Islet of Langerhans (tissue), 1 donor: ENCODE measurements around the gene AKR1E2.

ENCODE experiments used
- FAIRE-seq: peaks from one replicate; lab custom pipeline; 2011; peaks lifted over from hg19 to GRCh38; lab: Jason Lieb, UNC

AKR1E2 gene

DNA sequence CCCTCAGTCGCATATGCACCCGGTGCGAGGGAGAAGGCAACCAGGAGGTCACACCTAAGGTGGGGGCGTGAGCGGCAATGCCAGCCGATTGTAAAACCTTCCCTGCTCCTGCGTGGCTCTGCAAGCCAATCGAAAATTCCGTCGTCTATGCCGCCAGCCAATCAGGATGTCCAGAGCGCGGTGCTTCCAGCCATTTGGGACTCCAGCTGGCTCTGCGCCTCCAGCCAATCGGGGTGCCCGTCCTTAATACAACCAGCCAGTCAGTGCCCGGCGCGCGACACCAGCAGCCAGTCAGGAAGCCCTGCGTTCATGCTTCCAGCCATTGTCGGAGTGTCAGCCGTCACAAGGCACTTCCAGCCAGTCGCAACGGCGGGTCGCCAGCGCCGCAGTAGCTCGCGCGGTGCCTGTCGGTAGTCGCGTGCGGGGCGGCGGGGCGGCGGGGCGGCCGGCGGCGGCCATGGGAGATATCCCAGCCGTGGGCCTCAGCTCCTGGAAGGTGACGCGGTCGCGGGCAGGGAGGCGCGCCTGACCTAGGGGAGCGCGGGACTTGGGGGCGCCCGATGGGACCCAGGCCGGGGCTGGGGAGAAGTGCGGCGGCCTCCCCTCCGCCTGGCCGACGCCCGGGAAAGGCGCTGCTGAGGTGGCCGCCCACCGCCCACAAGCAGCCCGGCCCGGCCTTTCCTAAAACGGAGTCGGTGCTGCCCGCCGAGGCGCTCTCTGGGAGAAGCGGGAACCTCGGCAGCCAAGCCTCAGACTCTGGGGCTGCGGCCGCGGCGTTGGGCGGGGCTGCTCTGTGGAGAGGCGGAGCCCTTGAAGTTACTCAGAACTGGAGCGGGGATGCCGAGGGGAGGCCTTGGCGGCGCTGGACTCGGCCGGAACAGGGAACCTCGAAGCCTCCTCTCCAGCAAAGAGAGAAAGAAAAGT, at the start of gene AKR1E2:
Gene AKR1E2, plus strand, starts transcription at position 340 of the 924 bp plus-strand sequence. Its CDS starts 118 bp downstream, at position 458.
- FAIRE-seq, result no peak

DNA sequence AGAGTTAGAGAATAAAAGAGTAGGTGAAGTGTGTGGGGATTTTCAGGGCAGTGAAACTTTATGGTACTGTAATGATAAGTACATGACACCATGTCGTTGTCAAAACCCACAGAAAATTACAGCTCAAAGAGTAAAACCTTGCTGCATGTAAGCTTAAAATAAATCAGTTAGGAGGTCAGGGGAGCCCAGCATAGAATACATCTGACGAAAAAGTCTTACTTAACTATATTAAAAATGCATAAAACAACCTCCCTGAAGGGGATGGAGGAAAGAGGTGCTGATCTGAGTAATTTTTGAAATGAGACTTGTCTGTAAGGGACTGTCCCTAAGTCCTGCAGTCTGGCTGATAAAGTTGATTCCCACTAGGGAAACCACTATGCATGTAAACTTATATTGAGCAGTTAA, 49.8 kb upstream of the AKR1E2 start:
- no peak for FAIRE-seq

DNA sequence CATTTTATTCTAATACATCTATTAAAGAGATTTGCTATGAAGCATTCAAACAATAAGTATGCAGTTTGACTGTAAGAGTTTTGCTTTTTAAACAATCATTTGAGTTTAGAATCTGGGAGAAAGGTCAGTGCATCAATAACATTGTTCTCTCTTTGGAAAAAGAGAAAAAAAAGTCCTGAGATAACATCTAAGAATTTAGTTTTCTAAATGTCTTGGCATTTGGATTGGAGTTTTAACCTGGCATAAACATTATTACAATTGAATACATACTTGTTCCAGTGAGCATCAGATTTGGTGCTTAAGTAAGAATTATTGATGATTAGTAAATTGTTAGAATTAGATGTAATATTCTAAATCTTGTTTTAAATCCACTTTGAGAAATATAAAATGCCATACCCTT, 47.2 kb upstream of the AKR1E2 start:
- no peak for FAIRE-seq

DNA sequence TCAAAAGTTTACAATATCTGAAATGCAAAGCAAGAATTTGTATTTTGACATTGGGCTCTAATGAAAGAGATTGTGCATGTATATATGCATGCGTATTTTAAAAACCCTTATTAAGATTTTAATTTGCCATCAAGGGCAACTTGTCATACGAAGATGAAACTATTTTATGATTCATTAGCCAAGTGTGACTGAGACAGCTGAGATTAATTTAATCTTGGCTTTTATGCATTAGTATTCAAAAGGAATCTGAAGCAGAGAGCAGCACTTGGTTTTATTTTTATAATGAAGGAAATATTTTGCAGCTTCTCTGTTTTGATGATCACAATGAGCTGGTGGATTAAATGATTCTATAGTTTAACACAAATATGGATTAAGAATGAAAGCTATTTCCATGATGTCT, 45.9 kb upstream of the AKR1E2 start:
- FAIRE-seq, result no peak

DNA sequence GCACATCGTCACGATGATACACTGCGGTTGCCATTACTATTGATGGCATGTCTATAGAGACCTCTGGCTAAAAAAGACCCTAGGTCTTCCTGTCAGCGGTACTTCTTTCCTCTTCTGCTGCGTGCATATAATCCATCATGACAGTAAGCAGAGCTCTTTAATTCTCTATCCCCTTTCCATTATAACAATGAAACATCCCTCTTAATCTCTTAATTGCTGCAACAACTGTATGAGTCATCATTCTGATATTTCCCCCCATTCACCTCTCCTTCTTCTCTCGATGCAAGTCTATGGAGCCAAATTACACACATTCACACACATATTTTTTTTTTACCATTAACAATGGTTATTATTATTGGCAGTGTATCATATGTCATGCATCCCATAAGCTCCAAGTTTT, 45.2 kb upstream of the AKR1E2 start:
- no peak for FAIRE-seq

DNA sequence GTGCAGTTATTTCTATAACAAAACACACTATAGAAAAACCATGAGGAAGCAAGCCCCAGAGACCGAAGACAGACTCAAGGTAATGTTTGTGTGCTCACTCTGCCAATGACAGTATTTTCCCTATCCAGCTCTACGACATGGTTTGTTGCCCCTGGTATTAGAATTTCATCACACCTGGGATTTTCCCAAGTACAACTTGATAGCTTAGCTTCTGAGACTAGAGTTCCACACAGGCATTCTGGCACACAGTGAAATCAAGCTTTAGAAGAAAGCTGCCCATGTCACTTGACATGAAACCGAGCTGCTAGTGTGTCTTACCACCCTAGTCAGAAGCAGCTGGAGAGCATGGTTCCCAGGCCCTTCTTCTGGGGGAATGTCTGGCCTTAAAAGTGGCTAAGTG, 44.1 kb upstream of the AKR1E2 start:
- FAIRE-seq, result no peak

DNA sequence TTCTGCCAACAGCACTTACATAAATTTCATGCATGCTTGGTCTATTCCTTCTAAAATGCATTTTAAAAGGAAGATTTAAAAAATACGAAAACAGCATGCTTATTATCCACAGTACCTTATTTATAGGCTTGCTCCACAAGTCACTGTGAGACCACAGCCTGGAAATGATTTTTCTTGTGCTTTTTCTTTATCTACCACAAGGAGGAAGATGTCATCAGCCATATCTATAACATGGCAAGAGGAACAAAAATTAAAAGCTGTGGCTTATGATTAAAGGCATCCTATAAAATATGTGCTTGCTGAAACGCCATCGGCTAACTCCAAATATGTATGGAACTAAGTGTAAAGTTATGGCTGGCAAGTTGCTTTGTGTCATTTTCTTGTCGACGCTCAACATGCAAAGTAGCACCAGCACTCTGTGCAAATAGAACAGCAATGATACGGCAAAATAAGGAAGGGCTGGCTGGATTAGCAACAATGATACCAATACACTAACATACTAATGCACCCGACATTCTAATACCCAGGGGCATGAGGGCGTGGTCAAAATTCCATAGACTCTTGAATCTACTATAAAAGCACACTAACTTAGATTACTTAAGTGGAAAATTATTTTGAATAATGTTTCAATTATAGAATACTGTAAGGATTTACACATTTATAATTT, 41.2 kb upstream of the AKR1E2 start:
- FAIRE-seq, result no peak

DNA sequence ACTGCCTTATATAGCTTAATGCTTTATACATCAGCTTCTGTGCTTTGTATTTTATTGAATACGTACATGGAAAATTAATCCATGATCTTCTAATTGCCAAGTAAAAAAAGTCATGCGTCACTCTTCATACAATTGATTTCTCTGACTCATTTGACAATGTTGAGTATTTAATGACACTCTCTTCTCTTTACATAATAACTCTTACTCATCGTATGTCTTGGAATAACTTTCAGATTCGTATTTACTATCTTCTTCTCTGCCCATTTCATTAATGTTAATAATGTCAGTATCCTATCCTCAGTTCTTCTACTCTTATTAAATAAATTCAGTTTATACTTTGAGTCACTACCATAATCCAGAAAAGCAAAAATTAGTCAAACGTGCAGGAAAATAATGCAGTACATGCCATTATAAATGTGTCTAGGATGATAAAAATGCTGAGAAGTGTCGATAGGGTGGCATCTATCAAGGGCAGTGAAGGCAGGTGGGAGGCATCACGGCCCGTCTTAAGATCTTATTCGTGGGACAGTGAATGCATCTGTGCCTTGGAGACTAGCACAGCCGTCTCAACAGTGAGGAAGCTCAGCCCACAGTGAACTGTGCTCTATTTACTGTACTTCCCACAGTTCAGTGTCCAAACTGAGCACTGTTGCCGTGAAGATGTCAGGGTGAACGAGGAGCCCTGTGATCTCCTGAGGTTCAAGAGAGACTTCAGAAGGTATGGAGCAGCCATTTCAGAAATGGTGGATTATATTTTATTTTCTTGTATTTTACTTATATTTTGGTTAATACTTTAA, 39.8 kb upstream of the AKR1E2 start:
- no peak for FAIRE-seq

DNA sequence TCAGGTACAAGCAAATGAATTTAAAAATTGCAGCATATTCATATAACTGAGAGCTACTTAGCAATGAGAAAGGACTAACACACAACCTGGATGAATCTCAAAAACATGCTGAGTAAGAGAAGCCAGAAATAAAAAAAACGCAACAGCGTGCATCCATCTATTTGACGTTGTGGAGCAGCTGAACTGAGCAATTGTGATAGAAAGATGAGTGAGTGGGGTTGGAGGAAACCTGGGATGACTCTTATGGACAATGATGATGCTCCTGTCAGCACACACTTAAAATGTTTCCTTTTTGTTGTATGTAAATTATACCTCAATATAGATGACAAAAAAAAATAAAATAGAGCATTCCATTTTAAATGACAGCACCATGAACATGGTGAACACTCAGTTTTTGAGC, 36.0 kb upstream of the AKR1E2 start:
- no peak for FAIRE-seq

DNA sequence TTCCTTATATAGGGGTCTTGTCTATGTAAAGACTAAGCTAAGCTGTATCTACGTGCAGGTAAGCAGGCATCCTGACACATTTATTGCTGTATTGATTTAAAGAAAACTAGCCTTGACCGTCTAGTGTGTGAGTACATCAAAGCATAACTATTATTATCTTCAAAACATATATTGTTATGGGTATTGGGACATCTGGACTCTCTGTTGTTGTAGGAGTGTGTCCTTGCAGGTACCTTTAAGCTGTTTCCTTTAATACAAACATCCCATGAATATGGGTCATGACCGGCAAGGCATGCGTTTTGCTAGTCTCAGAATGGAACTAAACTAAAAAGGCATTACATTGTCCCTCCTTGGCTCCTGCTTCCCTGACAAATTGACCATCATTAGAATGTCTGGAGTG, 35.1 kb upstream of the AKR1E2 start:
- no peak for FAIRE-seq

DNA sequence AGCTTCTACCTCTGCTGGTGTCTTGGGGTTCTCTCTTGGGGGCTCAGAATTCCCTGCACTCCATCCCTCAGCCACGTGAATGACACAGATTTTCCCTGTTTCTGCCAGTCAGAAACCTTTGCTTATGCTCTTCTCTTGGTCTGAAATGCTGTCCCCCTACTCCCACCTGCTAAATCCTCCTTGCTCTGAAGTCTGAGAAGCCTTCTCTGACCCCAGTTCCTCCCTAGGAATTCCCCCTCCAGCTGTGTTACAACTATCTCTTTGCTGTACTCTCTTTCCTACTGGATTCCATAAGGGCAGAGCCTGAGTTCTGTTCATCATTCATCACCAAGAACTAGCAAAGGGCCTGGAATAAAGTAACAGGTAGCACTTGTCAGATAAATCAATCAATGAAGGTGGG, 33.6 kb upstream of the AKR1E2 start:
- FAIRE-seq, result no peak

DNA sequence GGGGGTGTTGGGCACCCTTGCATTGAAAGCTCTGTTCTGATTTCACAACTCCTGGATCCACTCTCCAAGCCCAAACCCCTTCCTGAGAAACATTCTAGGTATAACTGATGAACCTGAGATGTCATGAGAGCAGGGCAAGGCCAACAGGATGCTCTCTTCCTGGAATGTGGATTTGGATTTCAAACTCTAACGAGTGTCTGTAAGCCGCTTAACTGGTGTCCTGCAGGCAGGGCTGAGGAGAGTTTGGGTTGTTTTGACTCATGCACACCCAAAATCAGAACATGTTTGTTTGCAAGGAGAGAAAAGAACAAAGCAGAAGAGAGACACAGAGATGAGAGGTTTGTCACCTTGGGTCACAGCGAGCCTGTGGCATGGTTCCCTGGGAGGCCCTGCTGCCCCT, 24.6 kb upstream of the AKR1E2 start:
- no peak for FAIRE-seq

DNA sequence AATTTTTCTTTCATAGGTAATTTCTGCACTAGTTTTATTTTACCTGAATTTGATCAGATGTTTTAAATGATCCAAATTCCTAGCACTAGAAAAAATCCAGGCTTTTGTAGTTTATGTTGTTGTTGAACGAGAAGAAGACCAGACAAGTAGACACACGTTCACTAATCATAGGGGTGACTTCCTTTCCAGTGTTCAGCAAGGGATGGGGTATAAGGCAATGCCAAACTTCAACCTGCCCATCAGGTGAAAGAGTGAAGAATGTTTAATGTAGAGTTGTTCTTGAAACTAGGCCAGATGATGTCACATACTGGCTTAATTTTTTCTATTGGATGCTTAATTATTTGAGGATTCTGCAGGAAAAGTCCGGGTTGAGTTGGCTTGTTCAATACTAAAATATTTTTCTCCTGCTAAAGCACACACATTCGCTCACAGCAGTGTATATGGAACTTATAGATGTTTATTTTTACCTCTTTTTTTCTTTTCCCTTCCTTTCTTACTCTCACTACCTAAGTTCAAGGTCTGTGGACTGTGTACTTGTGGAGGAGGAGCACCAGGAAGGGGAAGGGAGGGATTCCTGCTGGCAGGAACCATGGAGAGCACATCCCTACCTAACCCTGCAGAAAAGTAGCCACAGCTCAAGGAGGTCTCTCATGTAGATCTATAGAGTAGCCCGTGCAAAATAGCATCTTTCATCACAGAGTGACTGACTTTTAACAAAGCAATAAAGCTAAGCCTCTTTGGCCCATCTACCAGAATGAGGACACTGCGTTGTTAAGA, 23.1 kb upstream of the AKR1E2 start:
- FAIRE-seq, result no peak

DNA sequence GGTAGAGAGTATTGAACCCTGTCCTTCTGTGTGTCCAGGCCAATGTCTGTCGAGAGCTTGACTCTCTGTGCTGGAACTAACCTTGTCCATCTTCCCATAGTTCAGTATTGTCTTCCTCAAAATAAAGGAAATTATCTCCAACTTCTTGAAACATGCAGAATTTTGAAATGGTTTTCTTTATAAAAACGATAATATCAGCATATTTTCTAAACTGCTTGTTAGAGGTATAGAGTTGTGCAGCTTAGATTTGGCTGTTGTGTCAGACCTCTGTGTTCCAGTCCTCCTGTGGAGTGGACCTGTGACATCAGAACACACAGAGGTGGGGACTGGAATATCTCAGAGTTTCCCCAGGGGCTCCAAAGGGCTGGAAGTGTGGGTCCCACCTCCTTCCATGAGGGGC, 22.2 kb upstream of the AKR1E2 start:
- FAIRE-seq, result no peak

DNA sequence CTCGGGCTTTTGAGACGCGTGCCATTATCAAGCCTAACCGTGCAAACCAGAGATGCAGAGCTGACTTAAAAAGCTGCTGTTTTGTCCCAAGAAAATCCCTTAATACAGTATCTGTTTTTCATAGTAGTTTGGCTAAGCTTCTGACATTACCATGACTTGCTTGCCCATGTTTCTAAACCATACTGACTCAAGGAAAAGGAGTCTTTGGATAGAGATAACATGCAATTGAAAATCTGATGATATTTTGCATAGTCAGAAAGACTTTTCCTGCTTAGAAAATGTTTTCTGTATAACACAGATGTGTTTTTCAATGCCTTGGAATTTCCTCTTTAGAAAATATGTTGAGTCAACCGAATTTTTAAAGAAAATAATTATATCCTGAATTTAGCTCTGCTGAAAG, 21.5 kb upstream of the AKR1E2 start:
- FAIRE-seq, result no peak

DNA sequence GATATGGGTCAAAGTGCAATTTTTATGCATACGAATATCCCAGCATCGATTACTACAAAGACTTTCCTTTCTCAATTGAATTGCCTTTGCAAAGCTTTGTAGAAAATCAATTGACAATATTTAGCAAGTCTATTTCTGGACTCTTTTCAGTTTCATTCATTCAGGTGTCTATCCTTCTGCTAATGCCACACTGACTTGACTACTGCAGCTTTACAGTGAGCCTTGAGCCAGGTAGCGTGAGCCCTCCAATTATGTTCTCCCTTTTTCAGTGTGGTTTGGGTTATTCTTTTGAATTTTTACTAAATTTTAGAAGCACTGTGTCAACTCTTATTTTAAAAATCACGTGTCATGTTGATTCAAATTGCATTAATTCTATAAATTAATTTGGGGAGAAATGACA, 19.5 kb upstream of the AKR1E2 start:
- no peak for FAIRE-seq

DNA sequence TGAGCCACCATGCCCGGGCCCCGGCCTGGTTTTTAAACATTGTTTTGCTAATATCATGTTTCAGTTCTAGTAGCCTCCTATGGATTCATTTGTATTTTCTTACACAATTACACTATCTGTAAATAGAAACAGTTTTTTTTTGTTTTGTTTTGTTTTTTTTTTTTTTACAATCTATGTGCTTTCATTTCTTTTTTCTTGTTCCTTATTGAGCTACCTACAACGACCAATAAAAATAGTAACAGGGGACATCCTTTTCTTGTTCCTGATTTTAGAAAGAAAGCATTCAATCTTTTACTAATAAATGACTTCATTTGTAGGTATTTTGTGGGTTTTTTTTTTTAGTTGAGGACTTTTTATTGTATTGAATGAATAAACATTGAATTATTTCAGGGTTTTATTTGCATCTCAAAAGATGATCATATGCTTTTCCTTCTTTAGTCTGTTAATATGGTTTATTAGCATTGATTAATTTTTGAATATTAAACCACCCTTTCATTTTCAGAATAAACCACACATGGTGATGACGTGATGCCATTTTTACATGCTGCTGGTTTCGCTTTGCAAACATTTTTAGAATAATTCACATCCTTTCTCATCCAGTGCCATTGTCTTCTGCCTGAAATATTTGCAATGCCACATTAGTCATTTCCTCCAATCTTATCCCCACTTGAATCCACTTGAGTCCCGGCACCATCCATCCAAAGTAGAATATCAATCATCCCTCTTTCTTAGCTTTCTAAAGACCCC, 18.1 kb upstream of the AKR1E2 start:
- no peak for FAIRE-seq

DNA sequence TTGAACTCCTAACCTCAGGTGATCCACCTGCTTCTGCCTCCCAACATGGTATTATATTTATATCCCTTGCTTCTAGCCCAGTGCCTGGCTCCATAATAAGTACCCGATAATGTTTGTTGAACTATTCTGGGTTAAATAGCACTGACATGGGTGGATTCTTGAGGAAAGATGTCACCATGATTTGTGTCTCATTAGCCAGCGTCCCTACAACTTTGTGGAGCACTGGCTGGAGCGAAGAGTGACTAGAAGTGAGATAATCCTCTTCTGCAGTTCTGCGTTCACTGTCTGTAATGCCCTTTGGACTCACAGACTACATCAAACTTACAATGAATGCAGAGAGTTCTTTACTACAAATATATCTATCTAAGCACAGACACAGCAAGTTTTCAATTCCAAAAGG, 16.9 kb upstream of the AKR1E2 start:
- FAIRE-seq, result no peak

DNA sequence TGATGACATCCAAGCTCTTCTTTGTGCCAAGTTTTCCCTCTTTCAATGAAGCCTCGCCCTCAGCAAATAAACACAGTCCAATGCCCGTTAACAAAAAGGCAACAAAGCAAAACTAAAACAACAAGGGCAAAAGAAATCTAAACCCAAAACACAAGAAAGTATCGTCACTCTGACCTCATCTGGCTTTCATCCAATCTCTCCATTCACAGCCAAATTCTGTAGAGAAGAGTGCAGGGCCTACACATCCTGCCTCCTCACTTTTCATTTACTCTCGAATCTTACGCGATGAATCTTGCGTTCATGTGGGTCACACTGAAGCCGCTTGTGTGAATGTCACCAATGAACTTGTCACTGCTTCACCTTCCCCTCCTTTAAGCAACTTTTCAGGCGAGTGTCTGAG, 15.9 kb upstream of the AKR1E2 start:
- FAIRE-seq, result no peak

DNA sequence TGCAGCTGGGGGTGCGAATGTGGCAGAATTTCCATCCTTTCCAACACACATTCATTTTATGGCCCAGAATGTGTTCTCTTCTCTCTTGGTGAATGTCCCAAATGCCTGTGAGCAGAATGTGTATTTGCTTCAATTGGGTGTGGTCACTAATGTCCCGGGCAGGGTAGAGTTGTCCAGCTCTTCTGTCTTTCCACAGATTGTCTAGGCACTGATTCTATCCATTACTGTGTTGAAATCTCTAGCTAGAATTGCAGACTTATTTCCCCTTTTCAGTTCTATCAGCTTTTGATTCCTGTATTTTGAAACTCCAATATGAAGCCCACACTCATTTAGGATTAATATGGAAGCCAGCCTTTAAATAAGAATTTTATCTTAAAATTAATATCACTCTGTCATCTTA, 14.0 kb upstream of the AKR1E2 start:
- no peak for FAIRE-seq

DNA sequence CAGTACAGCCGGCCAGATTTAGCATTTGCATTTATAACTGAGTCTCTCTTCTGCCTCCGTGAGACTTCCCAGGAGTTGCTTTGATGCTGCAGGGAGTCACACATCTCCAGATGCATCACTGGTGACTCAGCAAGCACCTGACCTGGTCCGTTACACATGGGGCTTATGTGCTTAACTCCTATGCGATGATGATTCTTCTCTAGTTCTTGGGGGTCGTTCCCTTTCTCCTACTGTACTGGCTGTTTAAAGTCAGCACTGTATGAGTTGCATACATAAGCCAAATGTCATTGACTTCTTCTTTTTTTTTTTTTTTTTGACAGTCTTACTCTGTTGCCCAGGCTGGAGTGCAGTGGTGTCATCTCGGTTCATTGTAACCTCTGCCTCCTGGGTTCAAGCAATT, 13.0 kb upstream of the AKR1E2 start:
- no peak for FAIRE-seq

DNA sequence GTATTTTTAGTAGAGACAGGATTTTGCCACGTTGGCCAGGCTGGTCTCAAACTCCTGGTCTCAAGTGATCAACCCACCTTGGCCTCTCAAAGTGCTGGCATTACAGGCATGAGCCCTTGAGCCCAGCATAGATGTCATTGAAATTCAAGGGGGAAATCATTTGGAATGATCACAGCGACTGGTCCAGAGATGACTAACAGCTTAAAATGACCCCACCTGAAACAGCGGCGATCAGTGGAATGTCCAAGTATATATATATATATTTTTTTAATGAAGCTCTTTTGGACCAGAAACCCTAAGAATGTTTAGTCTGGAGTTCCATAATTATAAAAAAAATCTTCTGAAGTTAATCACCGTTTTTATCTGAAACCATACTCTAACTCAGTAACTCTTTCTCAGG, 12.5 kb upstream of the AKR1E2 start:
- no peak for FAIRE-seq
